ENCODE measurements around the gene PLTP. TPM values are rescaled to one million over a fixed set of nuclear protein-coding genes. Genes with fewer than 3 reads are reported as not detected.

The PLTP gene
- total and polyA plus RNA-seq, 2 of the 13 experiments (the other 11 are each of a cell fraction or from before 2014, with no cell fraction given): 16.9 to 28.6 TPM

- FAIRE-seq: no peak
- ATAC-seq: peak; percentile 77
- Histone ChIP-seq H4K20me1 (ENCODE audit: insufficient read depth, low read length) (no peaks in the 10 kb centered on the region), H3K9ac (ENCODE audit: insufficient read depth, low read depth, low read length) (no peak overlapping the region), H2AFZ (ENCODE audit: low read length) (no peak overlapping the region), H3K9me3 (ENCODE audit: low read length) (no peaks in the 10 kb centered on the region), H3K79me2 (ENCODE audit: insufficient read depth, low read length) (no peaks in the 10 kb centered on the region), H3K4me1 (ENCODE audit: insufficient read depth, low read length) (peaks cover 31% of the 10 kb centered on the region), H3K27me3 (ENCODE audit: control insufficient read depth in 1 of 2, insufficient read depth in 2 of 2, low read length in 2 of 2) (no peaks in the 10 kb centered on the region), H3K27ac (ENCODE audit: extremely low read length, insufficient read depth, low read length) (no peak overlapping the region), H3K36me3 (replicated peaks in 1 of 2; ENCODE audit: control insufficient read depth in 1 of 2, insufficient read depth in 2 of 2, low read length in 2 of 2) (peaks cover 2 to 8% of the 10 kb centered on the region in 2 experiments; a peak in 2 of 5 replicates), H3K4me2 (ENCODE audit: low read depth, low read length) (no peak overlapping the region), H3K4me3 (replicated peaks in 1 of 3; ENCODE audit: insufficient read depth in 1 of 3, low read depth in 2 of 3, low read length in 3 of 3) (no peak overlapping the region)
- CTCF ChIA-PET (ENCODE audit: low intra/inter-chr PET ratio, low total read pairs): no interaction called here
- intact Hi-C loops (cut with micrococcal nuclease; ENCODE audit: unreplicated experiment): no loop called here
- POLR2A ChIA-PET: interaction anchor here (1.0 to 2.7 kb wide), 5 partner anchors 8 to 18 kb away, joined by 3 to 14 read pairs (median 5); partner anchors contain the start of genes NEURL2 and ZSWIM1
- 82% methylated on average over 4 of the region's 4 CpGs for WGBS (ENCODE audit: low lambda C conversion rate)
- peak; percentile 45 for DNase-seq (ENCODE audit: low spot score)
- no TSS peak for BruUV-seq (replicated peaks)
- in situ Hi-C loops (cut with HindIII; ENCODE audit: extremely low pct_ligation_motif_present, low pct_unique_long_range_greater_than_20kb): no loop called here
- TF ChIP-seq ZNF800 (CRISPR knock-in tag; IDR thresholded peaks at IDR 0.05) (no peak), NFE2L1 (CRISPR knock-in tag; IDR thresholded peaks at IDR 0.05; ENCODE audit: borderline replicate concordance) (no peak), ZNF367 (CRISPR knock-in tag; IDR thresholded peaks at IDR 0.05; ENCODE audit: borderline replicate concordance) (no peak), ZNF281 (CRISPR knock-in tag; IDR thresholded peaks at IDR 0.05; ENCODE audit: borderline replicate concordance) (peak; percentile 63; the same call in 1 of the 2 replicates), ZNF484 (CRISPR knock-in tag; IDR thresholded peaks at IDR 0.05; ENCODE audit: borderline replicate concordance, low read depth) (no peak), ZNF30 (CRISPR knock-in tag; IDR thresholded peaks at IDR 0.05) (no peak), ZNF3 (CRISPR knock-in tag; IDR thresholded peaks at IDR 0.05) (no peak), SAP130 (CRISPR knock-in tag; IDR thresholded peaks at IDR 0.05; ENCODE audit: low read depth) (peak; percentile 31; the same call in 1 of the 2 replicates), ZNF407 (CRISPR knock-in tag; IDR thresholded peaks at IDR 0.05; ENCODE audit: not compliant biosample characterization) (no peak), MXD3 (CRISPR knock-in tag; IDR thresholded peaks at IDR 0.05) (0 out of 2 replicates have a peak, but pooled peaks have one; percentile 28), ZNF678 (CRISPR knock-in tag; IDR thresholded peaks at IDR 0.05) (no peak)
These were observed 39.3 kb downstream of the PLTP start for GRCh38 chr20:45872626-45873025.

Data from HepG2 (cell line).